Measurements from ENCODE around the gene PAPSS1. TPM values are rescaled to one million over a fixed set of nuclear protein-coding genes. Genes with fewer than 3 reads are reported as not detected.
"Not testable (repeated sequence)": the region's sequence is repeated elsewhere in the genome, so short reads cannot be mapped to it uniquely, and the experiment has no call there.

Gene PAPSS1
- total RNA-seq, 2 donors from 2014 or later: 128 to 164 TPM

DNA sequence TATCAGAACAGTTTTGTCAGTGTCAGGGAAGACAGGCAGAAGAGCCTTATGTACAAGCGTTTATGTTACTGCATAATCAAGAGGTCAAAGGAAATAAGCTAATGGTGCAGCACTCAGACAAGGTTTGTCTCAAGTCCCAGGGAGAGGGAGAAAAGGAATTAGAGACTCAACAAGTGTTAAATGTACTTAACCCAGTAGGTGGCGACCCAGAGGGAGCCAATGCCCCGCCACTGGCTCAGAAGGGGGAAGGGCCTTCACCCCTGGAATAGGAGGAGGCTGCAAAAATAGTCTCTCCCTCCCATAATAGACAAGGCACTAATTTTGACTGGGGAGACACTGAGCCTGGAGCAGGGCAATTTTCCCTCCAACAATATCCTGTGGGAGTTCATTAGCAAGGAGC, 14.1 kb upstream of the PAPSS1 start:
- no peaks in the 10 kb centered on the region for H3K36me3 Mint-ChIP-seq (ENCODE audit: low read depth)
- Histone ChIP-seq H3K27ac (ENCODE audit: low read depth, low read length) (no peak overlapping the region), H3K9ac (ENCODE audit: extremely low read depth, low read length, poor library complexity, severe bottlenecking) (no peak overlapping the region), H3K4me1 (ENCODE audit: control insufficient read depth, insufficient read depth, low read length) (peaks cover 4% of the 10 kb centered on the region), H3K36me3 (ENCODE audit: control insufficient read depth, insufficient read depth, low read length) (no peaks in the 10 kb centered on the region), H3K9me3 (ENCODE audit: control insufficient read depth, low read length) (no peaks in the 10 kb centered on the region), H3K4me3 (ENCODE audit: low read length) (no peak overlapping the region), H3K27me3 (ENCODE audit: control insufficient read depth, insufficient read depth, low read length, poor library complexity, severe bottlenecking) (peaks cover 21% of the 10 kb centered on the region)
- H3K4me3 Mint-ChIP-seq: no peak overlapping the region
- H3K27ac Mint-ChIP-seq: no peak overlapping the region
- TF ChIP-seq, protein P1, sequence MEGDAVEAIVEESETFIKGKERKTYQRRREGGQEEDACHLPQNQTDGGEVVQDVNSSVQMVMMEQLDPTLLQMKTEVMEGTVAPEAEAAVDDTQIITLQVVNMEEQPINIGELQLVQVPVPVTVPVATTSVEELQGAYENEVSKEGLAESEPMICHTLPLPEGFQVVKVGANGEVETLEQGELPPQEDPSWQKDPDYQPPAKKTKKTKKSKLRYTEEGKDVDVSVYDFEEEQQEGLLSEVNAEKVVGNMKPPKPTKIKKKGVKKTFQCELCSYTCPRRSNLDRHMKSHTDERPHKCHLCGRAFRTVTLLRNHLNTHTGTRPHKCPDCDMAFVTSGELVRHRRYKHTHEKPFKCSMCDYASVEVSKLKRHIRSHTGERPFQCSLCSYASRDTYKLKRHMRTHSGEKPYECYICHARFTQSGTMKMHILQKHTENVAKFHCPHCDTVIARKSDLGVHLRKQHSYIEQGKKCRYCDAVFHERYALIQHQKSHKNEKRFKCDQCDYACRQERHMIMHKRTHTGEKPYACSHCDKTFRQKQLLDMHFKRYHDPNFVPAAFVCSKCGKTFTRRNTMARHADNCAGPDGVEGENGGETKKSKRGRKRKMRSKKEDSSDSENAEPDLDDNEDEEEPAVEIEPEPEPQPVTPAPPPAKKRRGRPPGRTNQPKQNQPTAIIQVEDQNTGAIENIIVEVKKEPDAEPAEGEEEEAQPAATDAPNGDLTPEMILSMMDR (conservative IDR thresholded peaks at IDR 0.05): peak; percentile 77
- 18 to 38% methylated on average over 1 to 3 of the region's 3 CpGs for whole genome bisulfite sequencing, 2 experiments (ENCODE audit: insufficient coverage in 1 of 2, insufficient read length in 1 of 2)
- H3K9me3 Mint-ChIP-seq: no peaks in the 10 kb centered on the region
- peaks cover 26% of the 10 kb centered on the region for H3K4me1 Mint-ChIP-seq
- DNase-seq: peak; percentile 83
- peaks cover 30% of the 10 kb centered on the region for H3K27me3 Mint-ChIP-seq (ENCODE audit: insufficient read depth)

DNA sequence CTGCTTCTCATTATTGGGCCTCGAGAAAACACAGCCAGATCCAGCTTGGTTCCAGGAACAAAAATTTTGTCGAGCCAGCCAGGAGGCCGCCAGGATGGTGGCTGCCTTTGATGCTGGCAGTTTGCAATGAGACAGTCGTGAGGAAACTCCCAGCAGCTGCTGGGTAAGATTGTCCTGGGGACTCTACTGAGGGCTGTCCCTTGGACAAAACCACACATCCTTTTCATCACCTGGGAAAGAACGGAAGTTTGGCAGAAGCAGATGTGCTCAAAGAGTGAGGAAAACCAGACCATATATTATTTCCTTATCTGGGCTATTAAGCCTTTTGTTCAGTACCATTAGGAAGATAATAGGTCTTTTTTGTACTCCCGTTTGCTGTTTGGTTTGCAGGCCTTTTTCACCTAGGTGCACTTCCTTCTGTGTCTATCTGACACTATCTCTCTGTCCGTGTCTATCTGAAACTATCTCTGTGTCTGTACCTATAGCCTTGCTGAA, 13.4 kb upstream of the PAPSS1 start:
- WGBS, 2 experiments (ENCODE audit: insufficient coverage in 1 of 2, insufficient read length in 1 of 2): 63 to 80% methylated on average over 4 to 7 of the region's 7 CpGs
- no peak overlapping the region for H3K9ac ChIP-seq (ENCODE audit: extremely low read depth, low read length, poor library complexity, severe bottlenecking)
- peaks cover 30% of the 10 kb centered on the region for H3K27me3 Mint-ChIP-seq (ENCODE audit: insufficient read depth)
- no peak for DNase-seq
- peaks cover 26% of the 10 kb centered on the region for H3K4me1 Mint-ChIP-seq
- H3K4me3 ChIP-seq (ENCODE audit: low read length): no peak overlapping the region
- no peak overlapping the region for H3K4me3 Mint-ChIP-seq
- H3K36me3 Mint-ChIP-seq (ENCODE audit: low read depth): no peaks in the 10 kb centered on the region
- no peaks in the 10 kb centered on the region for H3K9me3 ChIP-seq (ENCODE audit: control insufficient read depth, low read length)
- H3K27me3 ChIP-seq (ENCODE audit: control insufficient read depth, insufficient read depth, low read length, poor library complexity, severe bottlenecking): peaks cover 21% of the 10 kb centered on the region
- H3K9me3 Mint-ChIP-seq: no peaks in the 10 kb centered on the region
- H3K27ac ChIP-seq (ENCODE audit: low read depth, low read length): no peak overlapping the region
- H3K4me1 ChIP-seq (ENCODE audit: control insufficient read depth, insufficient read depth, low read length): peaks cover 4% of the 10 kb centered on the region
- TF ChIP-seq, protein P1 (conservative IDR thresholded peaks at IDR 0.05): no peak
- no peaks in the 10 kb centered on the region for H3K36me3 ChIP-seq (ENCODE audit: control insufficient read depth, insufficient read depth, low read length)
- no peak overlapping the region for H3K27ac Mint-ChIP-seq

DNA sequence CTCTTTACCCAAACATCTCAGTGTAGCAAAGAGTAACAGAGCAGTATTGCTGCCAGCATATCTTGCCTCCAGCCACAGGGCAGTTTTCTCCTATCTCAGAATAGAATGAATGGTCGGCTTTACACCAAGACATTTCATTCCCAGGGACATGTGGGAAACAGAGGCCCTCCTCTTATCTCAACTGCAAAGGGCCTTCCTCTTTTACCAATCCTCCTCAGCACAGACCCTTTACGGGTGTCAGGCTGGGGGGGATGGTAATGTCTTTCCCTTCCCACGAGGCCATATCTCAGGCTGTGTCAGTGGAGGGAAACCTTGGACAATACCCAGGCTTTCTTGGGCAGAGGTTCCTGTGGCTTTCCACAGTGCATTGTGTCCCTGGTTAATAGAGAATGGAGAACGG, 9.0 kb upstream of the PAPSS1 start:
- not testable (repeated sequence) for DNase-seq; H3K36me3 ChIP-seq (ENCODE audit: control insufficient read depth, insufficient read depth, low read length); H3K9me3 ChIP-seq (ENCODE audit: control insufficient read depth, low read length); H3K9ac ChIP-seq (ENCODE audit: extremely low read depth, low read length, poor library complexity, severe bottlenecking); H3K27ac ChIP-seq (ENCODE audit: low read depth, low read length); H3K9me3 Mint-ChIP-seq; H3K27me3 ChIP-seq (ENCODE audit: control insufficient read depth, insufficient read depth, low read length, poor library complexity, severe bottlenecking); H3K4me1 ChIP-seq (ENCODE audit: control insufficient read depth, insufficient read depth, low read length); H3K4me3 Mint-ChIP-seq; H3K4me3 ChIP-seq (ENCODE audit: low read length); H3K27ac Mint-ChIP-seq; H3K36me3 Mint-ChIP-seq (ENCODE audit: low read depth)
- H3K4me1 Mint-ChIP-seq: peaks cover 16% of the 10 kb centered on the region
- 78% methylated on average over 4 of the region's 4 CpGs; no CpG with 5 or more reads in 1 of the 2 experiments for WGBS, 2 experiments (ENCODE audit: insufficient coverage in 1 of 2, insufficient read length in 1 of 2)
- H3K27me3 Mint-ChIP-seq (ENCODE audit: insufficient read depth): peaks cover 16% of the 10 kb centered on the region

DNA sequence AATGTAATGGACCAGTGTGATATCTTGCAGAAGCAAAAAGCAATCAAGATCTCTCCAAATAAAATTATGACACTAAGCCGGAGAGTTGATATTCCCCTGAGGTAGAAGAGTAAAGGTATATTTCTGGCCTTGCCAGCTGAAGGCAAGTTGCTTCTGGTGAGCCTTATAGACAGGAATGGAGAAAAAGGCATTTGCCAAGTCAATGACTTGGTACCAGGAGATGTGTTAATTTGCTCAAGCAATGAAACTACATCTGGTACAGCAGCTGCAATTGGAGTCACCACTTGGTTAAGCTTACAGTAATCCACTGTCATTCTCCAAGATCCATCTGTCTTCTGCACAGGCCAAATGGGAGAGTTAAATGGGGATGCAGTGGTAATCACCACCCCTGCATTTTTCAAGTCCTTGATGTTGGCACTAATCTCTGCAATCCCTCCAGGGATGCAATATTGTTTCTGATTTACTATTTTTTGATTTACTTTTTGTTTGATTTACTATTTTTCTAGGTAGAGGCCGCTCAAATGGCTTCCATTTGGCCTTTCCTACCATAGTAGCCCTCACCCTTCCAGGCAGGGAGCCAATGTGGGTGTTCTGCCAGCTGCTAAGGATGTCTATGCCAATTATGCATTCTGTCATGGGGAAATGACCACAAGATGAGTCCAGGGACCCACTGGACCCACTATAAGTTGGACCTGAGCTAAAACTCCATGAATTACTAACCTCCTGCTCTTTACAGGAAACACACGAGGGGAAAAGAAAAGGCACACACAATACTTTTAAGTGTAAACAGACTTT, 6.3 kb upstream of the PAPSS1 start:
- not testable (repeated sequence) for H3K4me3 Mint-ChIP-seq; H3K27ac ChIP-seq (ENCODE audit: low read depth, low read length); H3K4me3 ChIP-seq (ENCODE audit: low read length); H3K9me3 ChIP-seq (ENCODE audit: control insufficient read depth, low read length); H3K4me1 Mint-ChIP-seq; H3K27ac Mint-ChIP-seq; H3K4me1 ChIP-seq (ENCODE audit: control insufficient read depth, insufficient read depth, low read length); H3K9me3 Mint-ChIP-seq; DNase-seq; H3K36me3 Mint-ChIP-seq (ENCODE audit: low read depth); H3K27me3 ChIP-seq (ENCODE audit: control insufficient read depth, insufficient read depth, low read length, poor library complexity, severe bottlenecking); H3K9ac ChIP-seq (ENCODE audit: extremely low read depth, low read length, poor library complexity, severe bottlenecking); H3K36me3 ChIP-seq (ENCODE audit: control insufficient read depth, insufficient read depth, low read length)
- WGBS, 2 experiments (ENCODE audit: insufficient coverage in 1 of 2, insufficient read length in 1 of 2): 94 to 100% methylated on average over 1 to 3 of the region's 3 CpGs
- peaks cover 13% of the 10 kb centered on the region for H3K27me3 Mint-ChIP-seq (ENCODE audit: insufficient read depth)

All from endodermal cell (in vitro differentiated cells).